Chondrocyte (in vitro differentiated cells): Measurements from ENCODE around the gene CFAP299. TPM values are rescaled to one million over a fixed set of nuclear protein-coding genes. Genes with fewer than 3 reads are reported as not detected.
"Not testable (repeated sequence)": the region's sequence is repeated elsewhere in the genome, so short reads cannot be mapped to it uniquely, and the experiment has no call there.

Source experiments
- DNase-seq: peaks from one replicate; pipeline ENCODE4 v3.0.0; 2021; ENCODE audit warnings: mixed read lengths, low spot score
- H3K27ac Mint-ChIP-seq: one replicate; pipeline ENCODE4 v1.8.0; 2021; ENCODE audit warnings: mild to moderate bottlenecking, moderate library complexity, mixed read lengths; ENCODE audit not compliant: unreplicated experiment
- H3K27me3 Mint-ChIP-seq: 2 replicates; pipeline ENCODE4 v1.8.0; 2021; ENCODE audit warnings: low read depth, mixed read lengths
- H3K36me3 Mint-ChIP-seq: 2 replicates; pipeline ENCODE4 v1.8.0; 2021; ENCODE audit warnings: low read depth, mixed read lengths
- H3K4me1 Mint-ChIP-seq: 2 replicates; pipeline ENCODE4 v1.8.0; 2021; ENCODE audit warnings: low read depth, mild to moderate bottlenecking, mixed read lengths
- H3K4me3 Mint-ChIP-seq: one replicate; pipeline ENCODE4 v1.8.0; 2021; ENCODE audit warnings: mild to moderate bottlenecking, moderate library complexity, mixed read lengths; ENCODE audit not compliant: unreplicated experiment
- H3K9me3 Mint-ChIP-seq: 2 replicates; pipeline ENCODE4 v1.8.0; 2021; ENCODE audit warnings: low read depth, mixed read lengths
- CTCF ChIP-seq: fragments of 200-600 bp; sonication (generic); IDR thresholded peaks from 2 replicates; pipeline ENCODE4 v1.5.0; 2021; ENCODE audit warnings: antibody characterized with exemption, mild to moderate bottlenecking, moderate library complexity
- total RNA-seq: library from RNA; stranded (reverse); gene quantifications from 3 replicates; pipeline ENCODE4 v1.2.1, GENCODE V29; 2021

CFAP299 gene
- total RNA-seq, 1 donor from 2014 or later, result 0.52 TPM

DNA sequence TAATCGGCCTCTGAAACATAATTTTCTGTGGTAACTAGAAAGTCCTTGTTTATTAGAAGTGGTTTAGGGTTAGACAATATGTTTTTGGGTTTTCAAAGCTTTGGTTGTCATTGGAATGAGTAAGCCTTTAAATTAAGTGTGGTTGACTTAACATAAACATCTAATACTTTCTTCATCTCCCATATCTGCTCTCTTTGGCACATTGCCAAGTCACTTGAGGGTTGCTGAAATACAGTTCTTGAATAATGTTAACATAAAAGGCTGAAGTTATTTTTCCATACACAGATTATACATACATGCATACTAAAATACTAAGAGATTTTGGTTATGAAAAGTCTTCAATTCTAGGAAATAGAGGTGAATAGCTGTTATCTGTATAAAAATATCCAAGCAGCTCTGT, 453.3 kb downstream of the CFAP299 start:
- no peak for TF ChIP-seq CTCF
- no peak for DNase-seq
- no peak overlapping the region for H3K4me3 Mint-ChIP-seq
- H3K27ac Mint-ChIP-seq, result no peak overlapping the region
- no peaks in the 10 kb centered on the region for H3K27me3 Mint-ChIP-seq
- H3K9me3 Mint-ChIP-seq, result no peaks in the 10 kb centered on the region
- H3K4me1 Mint-ChIP-seq, result no peaks in the 10 kb centered on the region
- no peaks in the 10 kb centered on the region for H3K36me3 Mint-ChIP-seq

DNA sequence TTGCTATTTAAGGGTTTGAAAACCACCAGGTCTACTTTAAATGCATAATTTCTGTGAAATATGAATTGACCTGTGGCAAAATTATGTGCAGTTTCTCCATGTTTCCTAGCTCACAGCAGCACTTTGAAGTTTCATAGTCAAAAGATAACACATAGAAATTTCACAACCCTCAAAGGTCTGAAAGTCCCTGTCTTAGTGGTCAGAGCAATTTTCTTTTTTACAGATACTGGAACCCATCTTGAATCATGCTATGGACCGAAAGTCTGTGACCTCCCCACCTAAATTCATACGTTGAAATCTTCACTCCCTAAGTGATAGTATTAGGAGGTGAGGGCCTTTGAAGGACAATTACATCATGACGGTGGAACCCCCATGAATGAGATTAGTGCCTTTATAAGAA, 454.6 kb downstream of the CFAP299 start:
- Mint-ChIP-seq H3K27ac (no peak overlapping the region), H3K4me1 (no peaks in the 10 kb centered on the region), H3K4me3 (no peak overlapping the region), H3K9me3 (peaks cover 4% of the 10 kb centered on the region), H3K27me3 (no peaks in the 10 kb centered on the region), H3K36me3 (no peaks in the 10 kb centered on the region)
- no peak for TF ChIP-seq CTCF
- DNase-seq, result no peak

GRCh38 chr4:80793660-80794059, 458.1 kb downstream of the CFAP299 start:
- not testable (repeated sequence) for H3K27me3 Mint-ChIP-seq, H3K4me3 Mint-ChIP-seq, DNase-seq, H3K27ac Mint-ChIP-seq, H3K4me1 Mint-ChIP-seq, H3K36me3 Mint-ChIP-seq
- H3K9me3 Mint-ChIP-seq, result peaks cover 33% of the 10 kb centered on the region

DNA sequence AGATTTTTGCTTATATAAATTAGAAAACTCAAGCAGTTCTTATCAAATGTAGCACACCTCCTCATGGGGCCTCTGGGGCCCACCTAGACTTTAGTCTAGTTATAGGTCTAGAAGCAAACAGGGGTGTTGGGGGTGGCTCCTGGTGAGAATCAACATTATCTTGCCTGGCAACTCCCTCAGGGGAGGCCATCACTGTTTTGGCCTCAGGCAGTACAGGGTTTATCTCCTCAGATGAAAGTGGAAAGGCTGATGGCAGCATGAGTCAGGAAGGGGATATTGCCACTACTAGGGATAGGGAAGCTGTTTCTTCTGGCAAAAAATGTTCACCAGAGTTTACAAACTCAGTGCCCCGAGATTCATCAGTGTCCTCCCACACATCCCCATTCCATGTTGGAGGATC, 462.6 kb downstream of the CFAP299 start:
- H3K4me1 Mint-ChIP-seq, result no peaks in the 10 kb centered on the region
- DNase-seq, result no peak
- no peak for TF ChIP-seq CTCF
- no peak overlapping the region for H3K27ac Mint-ChIP-seq
- H3K36me3 Mint-ChIP-seq, result no peaks in the 10 kb centered on the region
- H3K4me3 Mint-ChIP-seq, result no peak overlapping the region
- H3K27me3 Mint-ChIP-seq, result no peaks in the 10 kb centered on the region
- peaks cover 34% of the 10 kb centered on the region for H3K9me3 Mint-ChIP-seq

- not testable (repeated sequence) for H3K27me3 Mint-ChIP-seq, H3K27ac Mint-ChIP-seq, DNase-seq, H3K4me3 Mint-ChIP-seq, H3K4me1 Mint-ChIP-seq, H3K36me3 Mint-ChIP-seq
- peaks cover 25% of the 10 kb centered on the region for H3K9me3 Mint-ChIP-seq
These were observed 465.2 kb downstream of the CFAP299 start for GRCh38 chr4:80800719-80801118.

GRCh38 chr4:80803337-80803736, 467.8 kb downstream of the CFAP299 start:
- no peak for DNase-seq
- Mint-ChIP-seq H3K27me3 (peaks cover 4% of the 10 kb centered on the region), H3K27ac (no peak overlapping the region)

More at GRCh38 chr4:80803337-80803736, 467.8 kb downstream of the CFAP299 start:
- Mint-ChIP-seq H3K4me3 (no peak overlapping the region), H3K4me1 (no peaks in the 10 kb centered on the region), H3K36me3 (no peaks in the 10 kb centered on the region), H3K9me3 (peaks cover 4% of the 10 kb centered on the region)
- no peak for TF ChIP-seq CTCF
